Measurements from ENCODE around the gene FRRS1L.

DNA sequence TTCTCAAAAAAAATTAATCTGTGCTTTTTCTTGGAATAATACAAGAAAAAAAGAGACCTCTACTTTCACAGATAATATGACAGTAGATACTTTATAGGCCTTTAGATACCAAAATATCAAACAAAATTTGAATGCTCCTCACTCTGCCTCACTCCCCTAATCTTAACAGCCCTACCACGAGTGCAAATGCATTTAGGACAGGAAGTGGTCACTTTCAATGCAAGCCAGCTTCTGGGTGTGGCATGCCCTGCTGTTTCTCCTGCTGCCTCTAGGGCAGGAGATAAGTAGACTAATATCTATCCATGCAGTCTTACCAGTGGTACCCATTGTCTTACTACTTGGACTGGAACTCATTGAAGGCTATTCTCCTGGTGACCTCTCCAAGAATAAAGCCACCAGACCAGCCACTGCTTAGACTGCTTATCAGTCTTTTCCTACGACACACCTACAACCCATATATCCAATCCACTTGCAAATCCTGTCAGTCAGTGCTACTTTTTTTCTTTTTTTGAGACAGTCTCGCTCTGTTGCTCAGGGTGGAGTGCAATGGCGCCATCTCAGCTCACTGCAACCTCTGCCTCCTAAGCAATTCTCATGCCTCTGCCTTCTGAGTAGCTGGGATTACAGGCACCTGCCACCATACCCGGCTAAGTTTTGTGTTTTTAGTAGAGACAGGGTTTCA is 23.0 kb downstream of the FRRS1L start:
- TF ChIP-seq GATA2 (IDR thresholded peaks at IDR 0.05; ENCODE audit: low read depth, low read length) (no peak), GATA3 (IDR thresholded peaks at IDR 0.05; ENCODE audit: low read depth, low read length) (no peak)
